Activated naive CD4-positive, alpha-beta T cell (primary cell): Measurements from ENCODE around the gene AGAP1.

Experiments
- DNase-seq, 4 experiments: peaks; one replicate each; lab custom pipeline; 2025; lab: John Stamatoyannopoulos, UW

AGAP1 gene

GRCh38 chr2:235665661-235666212 is 171.9 kb downstream of the AGAP1 start:
- DNase-seq = no peak

GRCh38 chr2:235666213-235666781 is 172.5 kb downstream of the AGAP1 start:
- DNase-seq = no peak

GRCh38 chr2:235668782-235669181 is 174.9 kb downstream of the AGAP1 start:
- no peak for DNase-seq

- DNase-seq = no peak
Measured at GRCh38 chr2:235669269-235669831, 175.5 kb downstream of the AGAP1 start.

GRCh38 chr2:235669983-235670962 is 176.4 kb downstream of the AGAP1 start:
- DNase-seq = no peak

GRCh38 chr2:235670974-235671787 is 177.3 kb downstream of the AGAP1 start:
- no peak for DNase-seq

GRCh38 chr2:235672720-235673119 is 178.9 kb downstream of the AGAP1 start:
- DNase-seq = no peak

GRCh38 chr2:235674146-235674545 is 180.3 kb downstream of the AGAP1 start:
- no peak for DNase-seq

GRCh38 chr2:235674812-235675211 is 181.0 kb downstream of the AGAP1 start:
- no peak for DNase-seq

- no peak for DNase-seq
Measured at GRCh38 chr2:235675678-235676535, 182.1 kb downstream of the AGAP1 start.

GRCh38 chr2:235676536-235676799 is 182.6 kb downstream of the AGAP1 start:
- no peak for DNase-seq

- DNase-seq = no peak
Measured at GRCh38 chr2:235677276-235677788, 183.5 kb downstream of the AGAP1 start.

GRCh38 chr2:235677937-235678336 is 184.1 kb downstream of the AGAP1 start:
- no peak for DNase-seq

- DNase-seq = no peak
Measured at GRCh38 chr2:235678712-235679111, 184.9 kb downstream of the AGAP1 start.

- no peak for DNase-seq
Measured at GRCh38 chr2:235679471-235679870, 185.6 kb downstream of the AGAP1 start.

GRCh38 chr2:235685024-235685721 is 191.3 kb downstream of the AGAP1 start:
- DNase-seq = no peak

GRCh38 chr2:235688511-235689426 is 194.9 kb downstream of the AGAP1 start:
- no peak for DNase-seq

- no peak for DNase-seq
Measured at GRCh38 chr2:235689427-235689853, 195.6 kb downstream of the AGAP1 start.
